Activated CD8-positive, alpha-beta T cell treated with anti-CD3 and anti-CD28 coated beads for 36 hours (primary cell): ENCODE data around the gene CTCF. TPM values are rescaled to one million over a fixed set of nuclear protein-coding genes. Genes with fewer than 3 reads are reported as not detected.

Experiments
- ATAC-seq: fragments of 200-7000 bp; cut with Tn5 transposase; one replicate; pipeline ENCODE4 v1.10.0; 2021; ENCODE audit warnings: mild to moderate bottlenecking, moderate library complexity
- CTCF ChIA-PET: fragments of 350-600 bp; sonication (Branson Sonifier 250); formaldehyde crosslinking; loops from one replicate; lab custom pipeline; 2021; ENCODE audit warnings: antibody characterized with exemption; lab: Charles Lee
- POLR2A ChIA-PET: fragments of 350-600 bp; sonication (Branson Sonifier 250); formaldehyde crosslinking; loops from one replicate; lab custom pipeline; 2021; ENCODE audit warnings: antibody characterized with exemption; lab: Charles Lee
- DNase-seq: peaks from one replicate; pipeline ENCODE4 v3.0.0-alpha.2; 2020
- H3K27ac Mint-ChIP-seq: one replicate; pipeline ENCODE4 v1.8.0; 2021; ENCODE audit warnings: mild to moderate bottlenecking, mixed read lengths
- H3K27me3 Mint-ChIP-seq: one replicate; pipeline ENCODE4 v1.8.0; 2021; ENCODE audit warnings: mixed read lengths
- H3K36me3 Mint-ChIP-seq: one replicate; pipeline ENCODE4 v1.8.0; 2021; ENCODE audit warnings: low read depth, mixed read lengths
- H3K4me1 Mint-ChIP-seq: one replicate; pipeline ENCODE4 v1.8.0; 2021; ENCODE audit warnings: low read depth, mixed read lengths
- H3K4me3 Mint-ChIP-seq: one replicate; pipeline ENCODE4 v1.8.0; 2021; ENCODE audit warnings: mild to moderate bottlenecking, moderate library complexity, mixed read lengths
- H3K9me3 Mint-ChIP-seq: one replicate; pipeline ENCODE4 v1.8.0; 2021; ENCODE audit warnings: mixed read lengths
- intact Hi-C: fragments of 100-400 bp; cut with micrococcal nuclease; formaldehyde crosslinking; loops from one replicate; pipeline ENCODE4 v1.10.0; 2022
- total RNA-seq, 2 experiments: library from RNA; stranded (reverse); gene quantifications; one replicate each; pipeline ENCODE4 v1.2.3, GENCODE V29; 2021
- TF ChIP-seq, protein P1 (sequence below): fragments of 200-600 bp; IDR thresholded peaks from one replicate; pipeline ENCODE4 v1.8.0; 2022; ENCODE audit warnings: antibody characterized with exemption, mild to moderate bottlenecking

Gene CTCF
- total RNA-seq, 2 experiments from 2014 or later = 47.4 to 50.6 TPM

DNA sequence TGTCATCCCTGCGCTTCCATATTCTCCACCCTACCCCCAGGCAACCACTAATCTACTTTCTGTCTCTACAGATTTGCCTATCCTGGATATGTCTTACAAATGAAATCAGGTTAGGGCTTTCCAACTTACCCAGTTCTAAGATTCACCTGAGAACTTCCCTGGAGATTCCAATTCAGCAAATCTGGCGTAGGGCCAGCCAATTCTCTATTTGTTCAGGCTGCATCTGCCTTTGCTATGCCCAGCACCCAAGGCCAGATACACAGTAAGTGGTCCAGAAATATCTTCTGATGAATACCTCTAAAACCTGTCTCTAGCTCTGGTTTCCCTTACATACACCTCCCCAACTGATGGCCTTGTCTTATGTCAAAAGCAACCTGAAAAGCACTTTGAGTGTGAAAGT is 10.4 kb upstream of the CTCF start:
- Mint-ChIP-seq H3K27ac (peak overlapping the region; percentile 73), H3K4me3 (no peak overlapping the region), H3K4me1 (peaks cover 56% of the 10 kb centered on the region), H3K27me3 (no peaks in the 10 kb centered on the region), H3K36me3 (peaks cover 11% of the 10 kb centered on the region), H3K9me3 (no peaks in the 10 kb centered on the region)
- intact Hi-C loops = no loop called here
- POLR2A ChIA-PET = interaction anchor here (0.9 to 1.5 kb wide), 4 partner anchors 9 to 93 kb away, joined by 3 to 6 read pairs (median 4); partner anchors contain the start of genes CARMIL2 and CTCF
- DNase-seq (no peak), ATAC-seq (no peak)
- TF ChIP-seq, protein P1, sequence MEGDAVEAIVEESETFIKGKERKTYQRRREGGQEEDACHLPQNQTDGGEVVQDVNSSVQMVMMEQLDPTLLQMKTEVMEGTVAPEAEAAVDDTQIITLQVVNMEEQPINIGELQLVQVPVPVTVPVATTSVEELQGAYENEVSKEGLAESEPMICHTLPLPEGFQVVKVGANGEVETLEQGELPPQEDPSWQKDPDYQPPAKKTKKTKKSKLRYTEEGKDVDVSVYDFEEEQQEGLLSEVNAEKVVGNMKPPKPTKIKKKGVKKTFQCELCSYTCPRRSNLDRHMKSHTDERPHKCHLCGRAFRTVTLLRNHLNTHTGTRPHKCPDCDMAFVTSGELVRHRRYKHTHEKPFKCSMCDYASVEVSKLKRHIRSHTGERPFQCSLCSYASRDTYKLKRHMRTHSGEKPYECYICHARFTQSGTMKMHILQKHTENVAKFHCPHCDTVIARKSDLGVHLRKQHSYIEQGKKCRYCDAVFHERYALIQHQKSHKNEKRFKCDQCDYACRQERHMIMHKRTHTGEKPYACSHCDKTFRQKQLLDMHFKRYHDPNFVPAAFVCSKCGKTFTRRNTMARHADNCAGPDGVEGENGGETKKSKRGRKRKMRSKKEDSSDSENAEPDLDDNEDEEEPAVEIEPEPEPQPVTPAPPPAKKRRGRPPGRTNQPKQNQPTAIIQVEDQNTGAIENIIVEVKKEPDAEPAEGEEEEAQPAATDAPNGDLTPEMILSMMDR = no peak
- CTCF ChIA-PET = interaction anchor here (2.1 to 7.1 kb wide), 5 partner anchors 9 to 116 kb away, joined by 7 to 129 read pairs (median 12); partner anchors contain the start of genes CARMIL2 and CTCF

DNA sequence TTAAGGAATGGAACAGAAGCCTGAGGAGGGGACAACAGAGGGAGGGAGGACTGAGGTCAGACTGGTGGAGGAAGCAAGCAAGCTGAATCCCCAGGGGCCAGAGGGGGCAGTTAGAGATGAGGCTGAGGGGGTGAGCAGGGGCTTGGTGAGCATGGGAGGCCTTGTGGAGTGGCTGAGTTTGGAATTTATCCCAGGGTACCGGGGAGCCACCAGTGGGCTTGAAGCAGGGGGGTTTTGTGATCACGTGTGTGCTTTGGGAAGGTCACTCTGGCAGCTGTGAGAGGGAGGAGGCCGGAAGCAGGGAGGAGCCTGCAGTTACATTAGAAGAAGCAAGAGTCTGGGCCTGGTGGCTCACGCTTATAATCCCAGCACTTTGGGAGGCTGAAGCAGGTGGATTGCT is 9.8 kb upstream of the CTCF start:
- H3K27ac Mint-ChIP-seq = peak overlapping the region; percentile 73
- POLR2A ChIA-PET = interaction anchor here (0.9 to 1.5 kb wide), 4 partner anchors 9 to 93 kb away, joined by 3 to 6 read pairs (median 4); partner anchors contain the start of genes CARMIL2 and CTCF
- TF ChIP-seq, protein P1 = no peak
- intact Hi-C loops = no loop called here
- no peak for ATAC-seq
- DNase-seq = peak; percentile 13
- peaks cover 11% of the 10 kb centered on the region for H3K36me3 Mint-ChIP-seq
- peaks cover 55% of the 10 kb centered on the region for H3K4me1 Mint-ChIP-seq
- H3K4me3 Mint-ChIP-seq = no peak overlapping the region
- no peaks in the 10 kb centered on the region for H3K9me3 Mint-ChIP-seq
- no peaks in the 10 kb centered on the region for H3K27me3 Mint-ChIP-seq
- CTCF ChIA-PET = interaction anchor here (1.4 to 7.1 kb wide), 5 partner anchors 8 to 92 kb away, joined by 3 to 129 read pairs (median 12); partner anchors contain the start of genes CARMIL2 and CTCF

DNA sequence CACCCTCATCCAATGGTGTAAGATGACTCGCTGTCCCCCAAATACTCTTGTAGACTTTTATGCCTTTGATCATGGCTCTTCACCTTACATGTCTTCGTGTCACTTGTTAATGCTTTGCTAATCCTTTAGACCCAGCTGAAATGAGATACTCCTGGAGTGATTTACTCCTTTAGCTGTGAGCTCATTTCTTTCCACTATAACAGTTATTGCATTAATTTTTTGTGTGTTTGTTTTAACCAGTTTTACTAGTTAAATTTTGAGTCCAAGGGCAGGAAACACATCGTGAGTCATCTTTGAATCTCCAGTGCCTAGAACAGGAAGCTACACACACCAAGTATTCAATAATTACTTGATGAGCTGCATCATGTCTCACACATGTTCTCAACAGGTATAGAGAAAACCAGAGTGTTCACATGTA is 6.5 kb upstream of the CTCF start:
- Mint-ChIP-seq H3K36me3 (peaks cover 17% of the 10 kb centered on the region), H3K27ac (peak overlapping the region; percentile 100), H3K4me3 (peak overlapping the region; percentile 66), H3K4me1 (peaks cover 51% of the 10 kb centered on the region), H3K27me3 (no peaks in the 10 kb centered on the region), H3K9me3 (no peaks in the 10 kb centered on the region)
- CTCF ChIA-PET = interaction anchor here (0.9 to 3.5 kb wide), 11 partner anchors 9 to 104 kb away, joined by 3 to 40 read pairs (median 4); partner anchors contain the start of genes ACD and CARMIL2
- POLR2A ChIA-PET = interaction anchor here (0.8 to 3.4 kb wide), 6 partner anchors 8 to 102 kb away, joined by 3 to 16 read pairs (median 6); partner anchors contain the start of gene CARMIL2
- DNase-seq = no peak
- TF ChIP-seq, protein P1 = no peak
- peak; percentile 94 for ATAC-seq
- intact Hi-C loops = no loop called here

DNA sequence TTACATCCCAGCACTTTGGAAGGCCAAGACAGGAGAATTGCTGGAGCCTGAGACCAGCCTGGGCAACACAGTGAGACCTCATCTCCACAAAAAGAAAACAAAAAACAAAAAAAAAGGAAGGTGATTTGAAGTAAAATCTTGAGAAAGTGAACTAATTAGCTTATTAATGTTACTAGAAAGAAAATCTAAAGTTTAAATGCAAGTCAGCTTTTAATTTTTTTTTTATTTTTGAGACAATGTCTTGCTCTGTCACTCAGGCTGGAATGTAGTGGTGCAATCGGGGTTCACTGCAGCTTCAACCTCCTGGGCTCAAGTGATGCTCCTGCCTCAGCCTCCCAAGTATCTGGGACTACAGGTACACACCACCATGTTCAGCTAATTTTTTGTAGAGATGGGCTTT is 3.5 kb upstream of the CTCF start:
- ChIA-PET CTCF (interaction anchor here (0.6 to 8.1 kb wide), 6 partner anchors 9 to 399 kb away, joined by 3 to 129 read pairs (median 4); no protein-coding TSS in a partner anchor), POLR2A (interaction anchor here (0.8 to 5.6 kb wide), 2 partner anchors 11 to 38 kb away, joined by 3 to 77 read pairs; no protein-coding TSS in a partner anchor)
- no peak overlapping the region for H3K4me3 Mint-ChIP-seq
- DNase-seq (no peak), ATAC-seq (no peak)
- H3K4me1 Mint-ChIP-seq = peaks cover 45% of the 10 kb centered on the region
- intact Hi-C loops = no loop called here
- no peaks in the 10 kb centered on the region for H3K27me3 Mint-ChIP-seq
- TF ChIP-seq, protein P1 = no peak
- H3K9me3 Mint-ChIP-seq = no peaks in the 10 kb centered on the region
- no peak overlapping the region for H3K27ac Mint-ChIP-seq
- H3K36me3 Mint-ChIP-seq = peaks cover 21% of the 10 kb centered on the region

DNA sequence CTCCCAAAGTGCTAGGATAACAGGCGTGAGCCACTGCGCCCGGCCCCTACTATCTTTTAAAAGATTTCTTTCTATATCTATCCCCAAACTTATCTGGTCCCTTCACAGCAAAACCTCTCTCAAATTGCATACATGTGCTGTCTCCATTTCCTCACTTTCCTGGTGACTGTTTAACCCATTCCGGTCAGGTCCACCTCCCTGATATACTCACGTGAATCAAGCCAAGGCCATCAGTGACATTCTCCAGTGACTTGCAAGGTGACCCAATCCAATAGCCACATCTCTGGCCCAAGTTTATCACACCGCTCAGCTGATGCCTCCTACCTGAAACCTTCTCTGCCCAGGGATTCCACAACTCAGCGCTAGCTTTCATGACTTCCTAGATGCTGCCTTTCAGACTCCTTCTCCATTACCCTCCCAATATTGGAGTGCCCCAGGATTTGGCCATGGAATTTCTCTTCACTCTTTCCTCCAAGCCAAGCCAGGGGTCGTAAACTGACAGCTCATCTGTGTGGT is 1.4 kb upstream of the CTCF start:
- TF ChIP-seq, protein P1 = no peak
- intact Hi-C loops = no loop called here
- ATAC-seq (no peak), DNase-seq (no peak)
- Mint-ChIP-seq H3K4me3 (peak overlapping the region; percentile 82), H3K4me1 (peaks cover 44% of the 10 kb centered on the region), H3K9me3 (no peaks in the 10 kb centered on the region), H3K27me3 (no peaks in the 10 kb centered on the region), H3K27ac (peak overlapping the region; percentile 91), H3K36me3 (peaks cover 12% of the 10 kb centered on the region)
- ChIA-PET CTCF (interaction anchor here (1.5 to 8.1 kb wide), 6 partner anchors 11 to 106 kb away, joined by 4 to 129 read pairs (median 24); partner anchors contain the start of genes C16orf86, CARMIL2 and ENKD1), POLR2A (interaction anchor here (1.1 to 5.6 kb wide), 12 partner anchors 13 to 375 kb away, joined by 3 to 77 read pairs (median 4); partner anchors contain the start of genes ACD, CARMIL2 and PSMB10)
